NT2/D1 (cell line): ENCODE results near the gene CDON.

Experiments used
- SUZ12 ChIP-seq: IDR thresholded peaks from 2 replicates; pipeline ENCODE4 v1.6.1; 2011; ENCODE audit not compliant: insufficient read length, insufficient read depth; ENCODE audit errors: extremely low read depth
- ZNF274 ChIP-seq: IDR thresholded peaks from 2 replicates; pipeline ENCODE4 v1.6.1; 2011; ENCODE audit warnings: mild to moderate bottlenecking, low read depth, low read length

DNA sequence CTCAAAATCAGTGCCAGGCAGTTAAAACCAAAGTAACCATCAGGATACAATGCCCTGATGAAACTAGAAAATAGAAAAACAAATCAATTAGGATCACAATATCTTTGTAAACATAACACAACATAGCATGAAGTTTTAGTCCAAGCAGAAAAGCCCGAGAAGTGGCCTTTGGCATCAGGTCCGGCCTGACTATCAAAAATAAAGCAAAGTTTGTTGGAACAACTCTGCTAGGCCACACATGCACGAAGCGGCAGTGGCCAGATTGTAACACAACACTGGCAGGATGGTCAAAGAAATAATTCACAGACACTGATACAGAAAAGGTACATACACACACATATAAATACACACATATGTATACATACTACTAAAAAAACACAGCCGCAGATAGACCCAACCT lies 26.9 kb downstream of the CDON start:
- TF ChIP-seq SUZ12, result no peak
- no peak for TF ChIP-seq ZNF274
